Measurements from ENCODE around the gene SORCS3. TPM values are rescaled to one million over a fixed set of nuclear protein-coding genes. Genes with fewer than 3 reads are reported as not detected.

Gene SORCS3
- polyA plus RNA-seq, 1 donor (not counting 4 experiments of a cell fraction or from before 2014, with no cell fraction given) = not detected

DNA sequence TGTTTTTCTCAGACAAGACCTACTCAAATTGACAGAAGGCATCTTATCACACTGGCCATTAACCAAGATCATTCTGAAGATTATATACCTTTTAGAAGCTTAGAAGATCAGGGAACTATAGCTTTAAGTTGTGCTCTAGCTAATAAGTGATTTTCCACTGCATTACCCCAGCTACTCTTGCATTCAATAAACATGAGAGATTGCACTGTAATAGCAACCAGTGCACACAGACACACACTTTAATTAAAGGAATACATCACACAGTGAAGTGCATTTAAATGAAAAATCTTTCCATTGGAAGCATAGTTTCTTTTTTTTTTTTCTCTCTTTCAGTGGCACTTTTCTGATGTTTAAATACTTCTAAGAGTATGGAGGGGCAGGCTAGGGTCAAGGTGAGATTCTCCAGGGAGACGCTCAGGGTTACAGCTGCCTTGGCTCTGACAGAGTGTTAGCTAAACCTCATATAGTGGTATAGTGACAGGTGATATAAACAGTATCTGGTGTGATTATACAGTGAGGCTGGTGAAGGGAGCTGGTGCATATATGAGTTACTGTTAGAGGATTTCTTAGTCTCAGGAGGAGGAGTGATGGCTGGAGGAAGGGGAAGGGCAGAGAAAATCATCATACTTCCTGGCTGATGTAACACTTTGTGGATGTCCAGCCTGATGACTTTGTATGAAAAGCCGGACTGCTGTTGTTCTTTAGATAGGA is 369.5 kb downstream of the SORCS3 start:
- TF ChIP-seq EZH2 (IDR thresholded peaks at IDR 0.05; ENCODE audit: low read length) = no peak
- TF ChIP-seq, protein P1, sequence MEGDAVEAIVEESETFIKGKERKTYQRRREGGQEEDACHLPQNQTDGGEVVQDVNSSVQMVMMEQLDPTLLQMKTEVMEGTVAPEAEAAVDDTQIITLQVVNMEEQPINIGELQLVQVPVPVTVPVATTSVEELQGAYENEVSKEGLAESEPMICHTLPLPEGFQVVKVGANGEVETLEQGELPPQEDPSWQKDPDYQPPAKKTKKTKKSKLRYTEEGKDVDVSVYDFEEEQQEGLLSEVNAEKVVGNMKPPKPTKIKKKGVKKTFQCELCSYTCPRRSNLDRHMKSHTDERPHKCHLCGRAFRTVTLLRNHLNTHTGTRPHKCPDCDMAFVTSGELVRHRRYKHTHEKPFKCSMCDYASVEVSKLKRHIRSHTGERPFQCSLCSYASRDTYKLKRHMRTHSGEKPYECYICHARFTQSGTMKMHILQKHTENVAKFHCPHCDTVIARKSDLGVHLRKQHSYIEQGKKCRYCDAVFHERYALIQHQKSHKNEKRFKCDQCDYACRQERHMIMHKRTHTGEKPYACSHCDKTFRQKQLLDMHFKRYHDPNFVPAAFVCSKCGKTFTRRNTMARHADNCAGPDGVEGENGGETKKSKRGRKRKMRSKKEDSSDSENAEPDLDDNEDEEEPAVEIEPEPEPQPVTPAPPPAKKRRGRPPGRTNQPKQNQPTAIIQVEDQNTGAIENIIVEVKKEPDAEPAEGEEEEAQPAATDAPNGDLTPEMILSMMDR (optimal IDR thresholded peaks at IDR 0.05 in 1 of 3, IDR thresholded peaks at IDR 0.05 in 1 of 3, conservative IDR thresholded peaks at IDR 0.05 in 1 of 3; ENCODE audit: extremely low read depth in 1 of 3, insufficient read depth in 2 of 3, low read length in 3 of 3) = no peak
- Histone ChIP-seq H3K9me3 (ENCODE audit: control insufficient read depth, low read depth, low read length) (no peaks in the 10 kb centered on the region), H2AFZ (ENCODE audit: control insufficient read depth, low read length) (no peak overlapping the region), H3K4me1 (ENCODE audit: control insufficient read depth, extremely low read depth, insufficient read depth, low read length) (no peaks in the 10 kb centered on the region), H3K9ac (ENCODE audit: control insufficient read depth, extremely low read depth, insufficient read depth, low read length) (no peak overlapping the region), H4K20me1 (ENCODE audit: control insufficient read depth, extremely low read depth, insufficient read depth, low read length) (no peaks in the 10 kb centered on the region), H3K4me2 (ENCODE audit: control insufficient read depth, extremely low read depth, insufficient read depth, low read depth, low read length) (no peak overlapping the region), H3K36me3 (ENCODE audit: control insufficient read depth in 2 of 2, extremely low read depth in 1 of 2, insufficient read depth in 2 of 2, low read length in 2 of 2) (no peaks in the 10 kb centered on the region), H3K9me1 (ENCODE audit: control insufficient read depth, extremely low read depth, insufficient read depth, low read length) (no peaks in the 10 kb centered on the region), H3K27me3 (ENCODE audit: control insufficient read depth, extremely low read depth, insufficient read depth, low read length) (no peaks in the 10 kb centered on the region), H3K79me2 (ENCODE audit: control insufficient read depth, insufficient read depth, low read length) (no peaks in the 10 kb centered on the region), H3K27ac (ENCODE audit: control insufficient read depth, insufficient read depth, low read length) (no peak overlapping the region), H3K4me3 (ENCODE audit: control insufficient read depth in 2 of 3, extremely low read depth in 1 of 3, insufficient read depth in 2 of 3, low read depth in 1 of 3, low read length in 3 of 3) (no peak overlapping the region)
- DNase-seq (ENCODE audit: low read depth, low spot score) (no peak), FAIRE-seq (no peak)
- dilution Hi-C loops (cut with MboI; ENCODE audit: extremely low pct_ligation_motif_present, low sequenced_read_pairs) = no loop called here

DNA sequence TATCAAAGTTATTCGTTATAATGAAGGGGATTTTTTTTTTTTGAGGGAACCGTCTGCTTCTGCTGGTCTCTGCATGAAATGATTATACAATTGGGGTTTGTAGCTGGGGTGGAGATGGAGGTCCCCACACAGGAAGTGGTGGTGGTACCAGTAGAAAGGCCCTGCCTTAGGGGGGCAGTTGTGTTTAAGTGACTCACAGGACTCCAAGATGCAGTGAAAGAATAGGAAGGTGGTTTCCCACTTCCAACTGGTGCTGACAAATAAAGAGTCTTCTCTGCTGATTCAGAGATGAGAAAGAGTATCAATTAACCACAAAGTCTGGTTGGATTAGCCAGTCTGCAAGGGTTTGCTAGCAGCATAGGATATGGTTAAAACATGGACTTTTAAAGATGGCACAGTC is 376.0 kb downstream of the SORCS3 start:
- Histone ChIP-seq H3K4me1 (ENCODE audit: control insufficient read depth, extremely low read depth, insufficient read depth, low read length) (no peaks in the 10 kb centered on the region), H3K36me3 (ENCODE audit: control insufficient read depth in 2 of 2, extremely low read depth in 1 of 2, insufficient read depth in 2 of 2, low read length in 2 of 2) (no peaks in the 10 kb centered on the region), H3K79me2 (ENCODE audit: control insufficient read depth, insufficient read depth, low read length) (no peaks in the 10 kb centered on the region), H3K4me2 (ENCODE audit: control insufficient read depth, extremely low read depth, insufficient read depth, low read depth, low read length) (no peak overlapping the region), H3K27me3 (ENCODE audit: control insufficient read depth, extremely low read depth, insufficient read depth, low read length) (no peaks in the 10 kb centered on the region), H2AFZ (ENCODE audit: control insufficient read depth, low read length) (no peak overlapping the region), H3K9me1 (ENCODE audit: control insufficient read depth, extremely low read depth, insufficient read depth, low read length) (no peaks in the 10 kb centered on the region), H3K4me3 (ENCODE audit: control insufficient read depth in 2 of 3, extremely low read depth in 1 of 3, insufficient read depth in 2 of 3, low read depth in 1 of 3, low read length in 3 of 3) (no peak overlapping the region), H3K9me3 (ENCODE audit: control insufficient read depth, low read depth, low read length) (no peaks in the 10 kb centered on the region), H3K27ac (ENCODE audit: control insufficient read depth, insufficient read depth, low read length) (no peak overlapping the region), H3K9ac (ENCODE audit: control insufficient read depth, extremely low read depth, insufficient read depth, low read length) (no peak overlapping the region), H4K20me1 (ENCODE audit: control insufficient read depth, extremely low read depth, insufficient read depth, low read length) (no peaks in the 10 kb centered on the region)
- no peak for FAIRE-seq
- dilution Hi-C loops (cut with MboI; ENCODE audit: extremely low pct_ligation_motif_present, low sequenced_read_pairs) = no loop called here
- DNase-seq (ENCODE audit: low read depth, low spot score) = peak; percentile 2
- no peak for TF ChIP-seq EZH2 (IDR thresholded peaks at IDR 0.05; ENCODE audit: low read length)
- TF ChIP-seq, protein P1 (optimal IDR thresholded peaks at IDR 0.05 in 1 of 3, IDR thresholded peaks at IDR 0.05 in 1 of 3, conservative IDR thresholded peaks at IDR 0.05 in 1 of 3; ENCODE audit: extremely low read depth in 1 of 3, insufficient read depth in 2 of 3, low read length in 3 of 3) = no peak
